Measurements from ENCODE around the gene PPP2R5C. TPM values are rescaled to one million over a fixed set of nuclear protein-coding genes. Genes with fewer than 3 reads are reported as not detected.

The PPP2R5C gene
- total and polyA plus RNA-seq, 7 donors = 18.2 to 76.6 (median 57.1) TPM

DNA sequence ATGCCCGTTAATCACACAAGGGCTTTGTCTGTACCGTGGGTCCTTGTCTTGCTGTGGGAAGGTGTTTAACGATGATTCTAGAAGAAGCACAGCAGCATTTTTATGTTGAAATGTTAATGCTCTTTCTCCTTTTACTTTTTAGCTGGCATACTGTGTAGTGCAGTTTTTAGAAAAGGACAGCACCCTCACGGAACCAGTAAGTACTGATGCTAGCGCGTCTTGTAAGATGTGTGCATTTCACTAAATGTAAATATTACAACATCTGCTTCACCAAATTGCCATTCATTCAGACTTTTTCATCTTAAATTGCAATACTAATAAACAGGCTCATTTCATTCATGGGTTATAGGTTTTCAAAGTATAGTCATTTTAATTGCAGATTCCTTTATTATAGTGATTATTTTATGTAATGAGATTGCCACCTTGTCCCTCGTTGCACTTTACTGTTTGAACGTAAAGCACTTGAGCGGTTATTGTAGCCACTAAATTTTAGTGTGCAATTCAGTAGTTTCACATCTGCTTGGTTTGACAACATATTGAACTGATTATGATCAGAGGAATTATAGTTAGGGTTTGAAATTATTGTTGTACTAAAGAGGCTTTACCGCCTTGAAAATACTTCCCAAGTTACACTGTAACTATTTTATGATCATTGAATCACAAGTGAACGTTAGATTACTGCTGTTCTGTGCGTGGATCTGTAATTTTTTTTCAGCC is 133.0 kb downstream of the PPP2R5C start:
- no peak for ATAC-seq
- 90 to 93% (median 91%) methylated on average over 12 of the region's 12 CpGs for WGBS, 3 donors
- Histone ChIP-seq H3K4me3 (no peak overlapping the region), H3K4me1 (no peaks in the 10 kb centered on the region), H3K9me3 (no peaks in the 10 kb centered on the region), H3K36me3 (ENCODE audit: insufficient read depth in 1 of 2, low read depth in 1 of 2) (peaks cover 0 to 97% of the 10 kb centered on the region in 2 donors), H3K27ac (no peak overlapping the region), H3K27me3 (ENCODE audit: insufficient read depth in 3 of 3, low read length in 2 of 3) (no peaks in the 10 kb centered on the region)
- TF ChIP-seq, protein P1, sequence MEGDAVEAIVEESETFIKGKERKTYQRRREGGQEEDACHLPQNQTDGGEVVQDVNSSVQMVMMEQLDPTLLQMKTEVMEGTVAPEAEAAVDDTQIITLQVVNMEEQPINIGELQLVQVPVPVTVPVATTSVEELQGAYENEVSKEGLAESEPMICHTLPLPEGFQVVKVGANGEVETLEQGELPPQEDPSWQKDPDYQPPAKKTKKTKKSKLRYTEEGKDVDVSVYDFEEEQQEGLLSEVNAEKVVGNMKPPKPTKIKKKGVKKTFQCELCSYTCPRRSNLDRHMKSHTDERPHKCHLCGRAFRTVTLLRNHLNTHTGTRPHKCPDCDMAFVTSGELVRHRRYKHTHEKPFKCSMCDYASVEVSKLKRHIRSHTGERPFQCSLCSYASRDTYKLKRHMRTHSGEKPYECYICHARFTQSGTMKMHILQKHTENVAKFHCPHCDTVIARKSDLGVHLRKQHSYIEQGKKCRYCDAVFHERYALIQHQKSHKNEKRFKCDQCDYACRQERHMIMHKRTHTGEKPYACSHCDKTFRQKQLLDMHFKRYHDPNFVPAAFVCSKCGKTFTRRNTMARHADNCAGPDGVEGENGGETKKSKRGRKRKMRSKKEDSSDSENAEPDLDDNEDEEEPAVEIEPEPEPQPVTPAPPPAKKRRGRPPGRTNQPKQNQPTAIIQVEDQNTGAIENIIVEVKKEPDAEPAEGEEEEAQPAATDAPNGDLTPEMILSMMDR (IDR thresholded peaks at IDR 0.05) = no peak
- no peak for DNase-seq
- intact Hi-C loops (cut with DNase I) = no loop called here

DNA sequence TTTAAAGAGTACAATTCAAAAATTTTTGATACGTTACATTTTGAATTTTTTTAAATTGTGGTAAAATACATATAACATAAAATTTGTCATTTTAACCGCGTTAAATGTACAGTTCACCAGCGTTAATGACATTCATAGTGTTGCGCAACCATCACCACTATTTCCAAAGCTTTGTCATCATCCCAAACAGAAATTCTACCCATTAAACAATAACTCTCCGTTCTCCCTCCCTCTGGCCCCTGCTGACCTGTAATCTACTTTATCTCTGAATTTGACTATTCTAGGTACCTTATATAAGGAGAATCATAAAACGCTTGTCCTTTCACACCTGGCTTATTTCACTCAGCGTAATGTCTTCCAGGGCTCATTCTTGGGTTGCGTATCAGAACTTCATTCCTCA is 133.7 kb downstream of the PPP2R5C start:
- no peak for DNase-seq
- intact Hi-C loops (cut with DNase I) = no loop called here
- 91 to 96% (median 92%) methylated on average over 9 of the region's 9 CpGs for WGBS, 3 donors
- Histone ChIP-seq H3K27me3 (ENCODE audit: insufficient read depth in 3 of 3, low read length in 2 of 3) (no peaks in the 10 kb centered on the region), H3K36me3 (ENCODE audit: insufficient read depth in 1 of 2, low read depth in 1 of 2) (peaks cover 0 to 96% of the 10 kb centered on the region in 2 donors), H3K4me3 (no peak overlapping the region), H3K4me1 (no peaks in the 10 kb centered on the region), H3K27ac (no peak overlapping the region), H3K9me3 (no peaks in the 10 kb centered on the region)
- ATAC-seq = no peak
- TF ChIP-seq, protein P1 (IDR thresholded peaks at IDR 0.05) = no peak

DNA sequence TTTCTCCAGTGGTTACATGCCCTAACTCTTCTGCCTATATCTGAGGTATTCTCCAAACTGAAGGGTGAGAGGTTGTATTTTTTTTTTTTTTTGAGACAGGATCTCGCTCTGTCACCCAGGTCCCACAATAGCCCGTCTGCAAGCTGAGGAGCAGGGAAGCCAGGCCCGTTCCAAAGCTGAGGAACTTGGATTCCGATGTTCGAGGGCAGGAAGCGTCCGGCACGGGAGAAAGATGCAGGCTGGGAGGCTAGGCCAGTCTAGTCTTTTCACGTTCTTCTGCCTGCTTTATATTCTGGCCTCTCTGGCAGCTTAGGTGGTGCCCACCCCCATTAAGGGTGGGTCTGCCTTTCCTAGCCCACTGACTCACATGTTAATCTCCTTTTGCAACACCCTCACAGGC is 135.8 kb downstream of the PPP2R5C start:
- ATAC-seq (no peak), DNase-seq (no peak)
- TF ChIP-seq, protein P1 (IDR thresholded peaks at IDR 0.05) = no peak
- intact Hi-C loops (cut with DNase I) = no loop called here
- H3K27ac ChIP-seq = no peak overlapping the region
- 97 to 98% (median 97%) methylated on average over 9 of the region's 9 CpGs for WGBS, 3 donors
- H3K4me1 ChIP-seq = peaks cover 2% of the 10 kb centered on the region
- H3K27me3 ChIP-seq (ENCODE audit: insufficient read depth in 3 of 3, low read length in 2 of 3) = no peaks in the 10 kb centered on the region
- H3K36me3 ChIP-seq (ENCODE audit: insufficient read depth in 1 of 2, low read depth in 1 of 2) = peaks cover 0 to 98% of the 10 kb centered on the region in 2 donors
- no peaks in the 10 kb centered on the region for H3K9me3 ChIP-seq
- H3K4me3 ChIP-seq = no peak overlapping the region

DNA sequence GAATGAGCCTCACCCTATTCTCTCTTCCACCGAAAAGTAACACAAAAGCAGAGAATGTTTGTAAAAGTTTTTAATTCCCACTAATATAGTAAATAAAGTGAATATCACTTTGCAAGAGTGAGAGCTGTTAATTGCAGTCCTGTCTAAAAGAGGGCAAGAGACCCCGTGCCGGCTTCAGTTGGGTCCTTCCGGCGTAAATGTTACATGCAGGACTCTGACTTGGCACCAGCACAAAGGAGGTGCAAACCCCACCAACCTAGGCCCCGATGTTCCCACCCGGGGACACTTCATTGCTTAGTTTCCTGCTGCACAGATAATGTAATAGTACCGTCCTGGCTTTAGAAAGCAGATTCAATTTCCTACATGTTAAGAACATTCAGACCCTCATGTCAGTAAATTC is 136.9 kb downstream of the PPP2R5C start:
- ATAC-seq (no peak), DNase-seq (no peak)
- Histone ChIP-seq H3K4me1 (peaks cover 10% of the 10 kb centered on the region), H3K27ac (no peak overlapping the region), H3K36me3 (ENCODE audit: insufficient read depth in 1 of 2, low read depth in 1 of 2) (peaks cover 0 to 96% of the 10 kb centered on the region in 2 donors), H3K9me3 (no peaks in the 10 kb centered on the region), H3K27me3 (ENCODE audit: insufficient read depth in 3 of 3, low read length in 2 of 3) (no peaks in the 10 kb centered on the region), H3K4me3 (no peak overlapping the region)
- TF ChIP-seq, protein P1 (IDR thresholded peaks at IDR 0.05) = no peak
- intact Hi-C loops (cut with DNase I) = no loop called here
- 96 to 97% (median 96%) methylated on average over 8 of the region's 8 CpGs for WGBS, 3 donors

DNA sequence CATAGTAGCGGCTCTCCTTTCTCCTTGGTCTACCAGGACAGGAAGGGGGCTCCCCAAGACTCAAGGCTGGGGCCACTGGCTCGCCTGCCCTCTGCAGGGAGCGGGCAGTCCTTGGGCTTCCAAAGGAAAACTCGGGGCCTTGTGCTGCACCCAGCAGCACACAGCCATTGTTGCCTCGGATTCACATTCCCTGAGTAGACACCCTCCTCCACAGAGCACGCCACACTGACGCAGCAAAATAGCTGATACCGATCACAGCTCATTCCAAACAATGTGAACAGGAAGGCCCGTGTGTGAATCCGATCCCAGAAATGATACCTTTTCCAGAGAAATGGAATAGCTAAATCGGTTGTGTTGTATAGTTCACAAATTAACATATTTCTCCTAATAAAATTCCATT is 137.8 kb downstream of the PPP2R5C start:
- DNase-seq (no peak), ATAC-seq (no peak)
- Histone ChIP-seq H3K4me3 (no peak overlapping the region), H3K36me3 (ENCODE audit: insufficient read depth in 1 of 2, low read depth in 1 of 2) (peaks cover 0 to 96% of the 10 kb centered on the region in 2 donors), H3K4me1 (peaks cover 10% of the 10 kb centered on the region), H3K9me3 (no peaks in the 10 kb centered on the region), H3K27ac (no peak overlapping the region), H3K27me3 (ENCODE audit: insufficient read depth in 3 of 3, low read length in 2 of 3) (no peaks in the 10 kb centered on the region)
- intact Hi-C loops (cut with DNase I) = no loop called here
- TF ChIP-seq, protein P1 (IDR thresholded peaks at IDR 0.05) = no peak
- 90 to 93% (median 91%) methylated on average over 11 of the region's 11 CpGs for WGBS, 3 donors

Data from psoas muscle (tissue), 8 donors.